HG03558 (cell line): Measurements from ENCODE around the gene ANKS3.
"Not testable (repeated sequence)": the region's sequence is repeated elsewhere in the genome, so short reads cannot be mapped to it uniquely, and the experiment has no call there.

Experiments
- ATAC-seq: cut with Tn5 transposase; IDR thresholded peaks from one replicate; pipeline ENCODE4 v1.9.1; 2021; ENCODE audit warnings: moderate number of reproducible peaks; ENCODE audit not compliant: unreplicated experiment; ENCODE audit errors: extremely low read depth

Gene ANKS3

DNA sequence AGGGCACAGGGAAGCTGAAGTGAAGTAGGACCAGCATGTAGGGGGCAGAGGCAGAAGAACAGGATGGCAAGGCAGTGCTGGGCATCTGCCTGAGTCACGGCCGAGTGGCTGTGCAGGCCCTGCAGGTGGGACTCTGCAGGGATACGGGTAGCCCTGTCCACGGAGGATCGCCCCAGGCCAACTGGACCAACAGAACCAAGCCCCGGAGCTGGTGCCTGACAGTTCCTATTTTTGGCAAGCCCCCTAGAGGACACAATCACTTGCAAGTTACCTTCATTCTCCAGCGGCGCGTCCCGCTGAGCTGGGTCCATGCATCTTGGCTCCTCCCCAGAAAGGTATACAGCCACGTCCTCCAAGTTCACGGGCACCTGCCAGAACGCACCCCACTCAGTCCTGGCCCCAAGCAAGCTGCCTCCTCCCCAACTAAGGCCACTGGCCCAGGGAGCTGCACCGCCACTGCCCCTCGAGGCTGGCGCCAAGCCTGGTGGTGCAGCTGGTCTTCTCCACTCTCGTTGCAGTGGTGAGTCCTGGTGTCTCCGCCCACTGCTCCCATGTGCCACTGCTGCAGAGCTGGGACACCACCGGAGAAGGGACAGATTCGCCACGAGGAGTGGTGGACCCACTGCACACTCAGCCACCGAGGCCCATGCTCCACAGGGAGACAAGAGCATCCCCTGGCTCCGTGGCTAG is 26.3 kb upstream of the ANKS3 start:
- ATAC-seq: no peak

GRCh38 chr16:4755687-4756086 is 21.6 kb upstream of the ANKS3 start:
- no peak for ATAC-seq

DNA sequence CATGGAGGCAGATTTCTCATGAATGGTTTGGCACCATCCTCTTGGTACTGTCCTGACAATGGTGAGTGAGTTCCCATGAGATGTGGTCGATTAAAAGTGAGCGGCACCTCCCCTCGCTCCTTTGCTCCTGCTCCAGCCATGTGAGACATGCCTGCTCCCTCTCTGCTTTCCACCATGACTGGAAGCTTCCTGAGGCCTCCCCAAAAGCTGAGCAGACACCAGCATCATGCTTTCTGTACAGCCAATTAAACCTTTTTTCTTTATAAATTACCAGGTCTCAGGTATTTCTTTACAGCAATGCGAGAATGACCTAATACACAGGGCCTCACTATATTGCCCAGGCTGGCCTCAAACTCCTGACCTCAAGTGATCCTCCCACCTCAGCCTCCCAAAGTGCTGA is 20.8 kb upstream of the ANKS3 start:
- no peak for ATAC-seq

GRCh38 chr16:4753227-4753626 is 19.2 kb upstream of the ANKS3 start:
- no peak for ATAC-seq

GRCh38 chr16:4752351-4753100 is 18.5 kb upstream of the ANKS3 start:
- ATAC-seq: no peak

- ATAC-seq: no peak
Observed at GRCh38 chr16:4750896-4751295, 16.8 kb upstream of the ANKS3 start.

- no peak for ATAC-seq
Observed at GRCh38 chr16:4749700-4750257, 15.7 kb upstream of the ANKS3 start.

- no peak for ATAC-seq
Observed at GRCh38 chr16:4748682-4749411, 14.8 kb upstream of the ANKS3 start.

DNA sequence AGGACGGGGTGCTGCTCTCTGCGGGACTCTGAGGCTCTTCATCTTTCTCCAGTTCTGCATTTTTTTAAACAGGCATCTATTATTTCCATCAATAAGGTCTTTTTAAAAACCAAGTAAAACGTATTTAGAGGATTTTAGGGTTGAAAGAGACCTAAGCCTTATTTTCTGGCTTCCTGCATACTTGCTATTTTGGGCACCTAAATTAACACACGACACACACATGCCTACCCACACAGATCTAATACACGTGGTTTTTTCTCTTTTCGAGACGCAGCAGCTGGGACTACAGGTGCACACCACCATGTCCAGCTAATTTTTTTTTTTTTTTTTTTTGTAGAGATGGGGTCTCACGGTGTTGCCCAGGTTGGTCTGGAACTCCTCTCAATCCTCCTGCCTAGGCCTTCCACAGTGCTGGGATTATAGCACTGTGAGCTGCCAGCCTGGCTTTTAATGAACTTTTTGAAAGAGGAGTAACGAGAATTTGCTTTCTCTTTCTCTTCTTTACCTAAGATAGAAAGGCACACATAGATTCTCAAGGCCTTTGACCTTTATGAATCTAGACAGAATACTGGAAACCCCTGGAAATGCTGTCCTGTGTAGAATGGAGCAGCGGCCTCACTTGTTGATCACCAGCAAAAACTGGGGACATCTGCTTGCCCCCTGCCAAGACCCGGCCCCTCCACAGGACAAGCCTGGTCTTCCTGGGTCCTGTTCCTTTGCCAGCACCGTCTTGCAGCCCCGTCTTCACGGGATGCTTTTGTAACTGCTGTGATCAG is 14.0 kb upstream of the ANKS3 start:
- ATAC-seq: no peak

DNA sequence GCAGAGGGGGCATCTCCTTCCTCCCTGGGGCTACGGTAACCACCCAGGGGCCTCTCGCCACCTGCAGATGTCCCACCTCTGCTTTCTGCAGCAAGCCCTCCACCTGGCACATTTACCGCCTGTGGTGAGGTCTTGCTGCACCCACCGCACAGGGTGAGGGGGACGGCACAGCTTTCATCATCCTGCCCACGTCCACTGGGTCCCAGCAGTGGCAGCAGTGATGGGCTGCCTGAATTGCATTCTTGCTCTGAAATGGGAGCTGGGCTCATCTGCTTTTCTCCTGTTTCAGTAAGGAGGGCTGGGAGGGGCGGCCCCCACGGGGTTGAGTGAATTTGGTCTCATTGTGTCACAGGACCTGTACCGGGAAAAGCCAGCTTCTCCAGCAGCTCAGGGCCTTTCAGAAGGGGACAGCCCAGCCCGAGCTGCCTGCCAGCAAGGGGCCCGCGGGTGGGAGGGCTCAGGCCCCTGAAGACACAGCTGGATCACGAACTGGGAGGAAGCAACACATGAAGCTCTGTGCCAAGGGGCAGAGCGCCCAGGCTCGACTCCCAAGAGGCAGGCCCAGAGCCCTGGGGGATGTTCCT is 13.0 kb upstream of the ANKS3 start:
- ATAC-seq: no peak

DNA sequence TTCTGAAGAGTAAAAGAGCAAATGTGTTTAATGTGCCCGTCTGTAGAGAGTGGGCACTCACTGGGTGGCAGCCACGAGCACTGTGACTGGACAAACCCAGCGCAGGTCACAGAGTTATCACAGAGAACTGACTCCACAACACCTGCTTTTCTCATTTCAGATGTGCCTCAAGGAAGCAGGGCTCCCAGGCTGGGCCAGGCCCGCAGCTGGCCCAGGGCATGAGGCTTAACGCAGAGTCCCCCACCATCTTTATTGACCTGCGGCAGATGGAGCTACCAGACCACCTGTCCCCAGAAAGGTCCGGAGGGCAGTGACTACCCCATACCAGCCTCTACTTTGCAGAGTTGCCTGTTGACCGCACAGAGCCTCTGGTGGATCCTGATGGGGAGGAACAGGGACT is 12.1 kb upstream of the ANKS3 start:
- no peak for ATAC-seq

DNA sequence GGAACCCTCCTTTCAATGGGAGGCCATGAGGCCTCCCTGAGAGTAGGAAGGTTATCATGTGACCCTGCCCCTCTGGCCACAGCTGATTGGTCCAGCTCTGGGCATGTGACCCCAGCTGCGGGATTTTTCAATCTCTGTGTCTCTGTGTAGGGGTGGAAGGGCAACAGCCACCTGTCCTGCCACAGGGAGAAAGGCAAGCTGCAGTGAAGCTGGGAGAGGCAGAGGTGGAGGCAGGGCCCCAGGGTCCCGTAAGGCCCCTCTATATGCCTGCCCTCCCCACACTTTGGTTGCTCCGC is 11.2 kb upstream of the ANKS3 start:
- no peak for ATAC-seq

DNA sequence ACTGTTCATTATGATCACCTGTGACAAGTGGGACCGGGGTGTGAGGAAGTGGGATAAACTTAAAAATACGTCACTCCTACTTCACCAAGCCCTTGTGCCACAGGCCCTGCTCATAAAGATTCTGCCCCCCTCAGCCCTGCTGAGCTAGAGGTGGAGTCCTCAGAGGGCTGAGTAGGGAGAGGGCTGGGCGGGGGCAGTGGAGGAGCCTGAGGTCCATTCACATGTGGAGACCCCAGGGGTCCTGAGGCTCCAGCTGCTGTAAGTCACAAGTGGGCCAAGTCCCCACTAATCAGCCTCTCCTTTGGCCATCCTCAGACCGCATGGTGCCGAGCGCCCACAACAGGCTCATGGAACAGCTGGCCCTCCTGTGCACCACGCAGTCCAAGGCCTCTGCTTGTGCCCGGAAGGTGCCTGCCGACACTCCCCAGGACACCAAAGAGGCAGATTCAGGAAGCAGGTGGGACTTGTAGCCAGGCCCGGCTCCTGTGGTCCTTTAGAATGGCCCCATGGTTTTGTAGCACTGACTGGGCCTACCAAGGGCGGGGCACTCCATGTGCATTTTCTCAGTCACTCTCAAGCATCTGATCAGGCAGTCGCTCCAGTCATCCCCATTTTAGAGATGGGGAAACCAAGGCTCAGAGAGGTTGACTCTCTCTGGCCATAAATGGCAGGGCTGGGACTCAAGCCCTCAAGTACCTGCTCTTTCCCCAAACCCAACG is 10.6 kb upstream of the ANKS3 start:
- ATAC-seq: no peak

- no peak for ATAC-seq
Observed at GRCh38 chr16:4743226-4743878, 9.3 kb upstream of the ANKS3 start.

DNA sequence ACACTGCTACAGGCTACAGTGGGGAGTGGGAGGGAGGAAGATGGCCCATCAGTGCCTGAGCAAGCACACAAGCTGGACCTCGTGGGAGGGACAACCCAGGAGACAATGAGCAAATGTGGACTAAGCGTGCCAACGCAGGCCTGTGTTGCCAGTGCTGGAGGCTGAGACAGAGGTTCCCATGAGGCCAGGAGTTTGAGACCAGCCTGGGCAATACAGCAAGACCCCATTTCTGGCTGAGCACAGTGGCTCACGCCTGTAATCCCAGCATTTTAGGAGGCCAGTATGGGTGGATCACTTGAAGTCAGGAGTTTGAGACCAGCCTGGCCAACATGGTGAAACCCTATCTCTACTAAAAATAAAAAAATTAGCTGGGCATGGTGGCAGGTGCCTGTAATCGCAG is 4.3 kb upstream of the ANKS3 start:
- ATAC-seq: not testable (repeated sequence)

- no peak for ATAC-seq
Observed at GRCh38 chr16:4737545-4737944, 3.5 kb upstream of the ANKS3 start.

DNA sequence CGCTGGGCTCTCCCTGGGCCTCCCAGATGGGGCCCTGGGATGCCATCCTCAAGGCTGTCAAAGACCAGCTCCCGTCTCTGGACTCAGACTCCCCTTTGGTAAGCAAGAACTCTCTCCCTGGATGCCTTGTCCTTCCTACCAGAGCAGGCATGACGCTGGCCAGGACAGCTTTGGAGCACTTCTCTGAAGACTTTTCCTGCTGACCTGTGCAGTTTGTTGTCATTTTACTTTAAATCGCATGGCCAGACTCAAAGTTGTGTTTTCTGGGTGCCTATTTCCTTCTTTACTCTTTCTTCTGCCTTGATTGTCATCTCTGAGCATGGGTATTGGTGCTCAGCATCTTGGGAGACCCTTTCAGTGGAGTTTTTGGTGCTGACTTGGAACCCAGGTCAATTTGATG is 2.5 kb upstream of the ANKS3 start:
- ATAC-seq: no peak

DNA sequence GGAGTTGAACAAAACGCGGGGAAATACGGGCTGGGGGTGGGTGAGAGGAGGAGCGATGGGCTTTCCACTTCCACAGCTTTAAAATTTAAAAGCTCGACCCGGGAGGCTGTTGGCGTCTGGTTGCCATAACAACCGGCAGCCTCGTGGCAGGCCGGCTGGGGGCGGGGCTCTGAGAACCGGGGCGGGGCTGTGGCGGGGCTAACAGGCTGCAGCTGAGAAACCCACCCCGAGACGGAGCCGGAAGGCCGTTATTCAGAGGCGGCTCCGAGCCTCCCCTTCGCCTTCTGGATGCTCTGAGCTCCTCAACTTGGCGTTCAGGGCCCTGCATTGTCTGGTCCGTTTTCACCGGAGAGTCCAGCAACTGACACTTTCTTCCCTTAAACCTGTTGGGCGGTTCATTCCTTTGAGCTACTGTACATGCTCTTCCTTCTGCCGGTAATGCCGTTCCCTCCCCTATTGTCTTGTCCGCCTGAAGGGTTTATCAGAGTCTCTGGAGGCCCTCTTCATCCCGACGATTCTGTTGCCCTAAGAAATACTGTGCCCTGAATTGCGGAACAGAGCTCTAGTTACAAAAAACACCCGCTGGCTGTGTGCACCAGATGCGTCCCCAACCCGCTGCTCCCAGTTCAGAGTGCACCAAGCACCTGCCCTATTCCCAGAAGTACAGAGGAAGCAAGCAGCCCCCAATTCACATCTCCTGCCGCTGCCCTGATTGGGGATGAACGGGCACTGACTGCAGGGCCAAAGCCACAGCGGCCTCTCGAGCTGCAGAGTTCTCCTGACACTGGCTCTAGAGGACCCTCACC is 862 bp upstream of the ANKS3 start:
- ATAC-seq: peak; percentile 25
